Astrocyte (in vitro differentiated cells and primary cell): ENCODE data around the gene CHD3.

Experiments
- EZH2 ChIP-seq: IDR thresholded peaks from 2 replicates; pipeline ENCODE4 v1.6.1; 2012; ENCODE audit warnings: mild to moderate bottlenecking, low read length, inconsistent platforms; ENCODE audit not compliant: insufficient read depth
- TF ChIP-seq, protein P1 (sequence below): IDR thresholded peaks from 2 replicates; pipeline ENCODE4 v1.5.1; 2011; ENCODE audit warnings: low read depth, mild to moderate bottlenecking, inconsistent platforms, low read length, moderate library complexity; ENCODE audit not compliant: insufficient read depth

DNA sequence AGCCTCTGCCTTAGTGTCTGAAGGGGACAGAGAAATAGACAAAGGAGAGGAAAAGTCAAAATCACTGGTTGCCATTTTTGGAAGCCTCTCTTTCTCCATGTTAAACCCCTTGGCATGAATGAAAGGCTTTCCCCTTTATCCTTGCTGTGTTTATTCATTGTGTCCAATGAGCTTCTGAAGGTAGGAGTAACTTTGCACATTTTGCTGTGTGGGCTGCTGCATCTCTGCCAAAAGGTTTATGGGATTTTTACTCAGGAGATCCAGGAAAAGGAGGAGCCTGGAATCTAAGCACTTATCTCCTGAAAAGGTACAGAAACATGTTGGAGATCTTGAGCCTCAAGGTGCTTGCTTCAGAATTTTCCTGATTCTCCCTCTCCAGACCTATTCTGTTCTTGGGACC is 47.3 kb downstream of the CHD3 start:
- TF ChIP-seq, protein P1, sequence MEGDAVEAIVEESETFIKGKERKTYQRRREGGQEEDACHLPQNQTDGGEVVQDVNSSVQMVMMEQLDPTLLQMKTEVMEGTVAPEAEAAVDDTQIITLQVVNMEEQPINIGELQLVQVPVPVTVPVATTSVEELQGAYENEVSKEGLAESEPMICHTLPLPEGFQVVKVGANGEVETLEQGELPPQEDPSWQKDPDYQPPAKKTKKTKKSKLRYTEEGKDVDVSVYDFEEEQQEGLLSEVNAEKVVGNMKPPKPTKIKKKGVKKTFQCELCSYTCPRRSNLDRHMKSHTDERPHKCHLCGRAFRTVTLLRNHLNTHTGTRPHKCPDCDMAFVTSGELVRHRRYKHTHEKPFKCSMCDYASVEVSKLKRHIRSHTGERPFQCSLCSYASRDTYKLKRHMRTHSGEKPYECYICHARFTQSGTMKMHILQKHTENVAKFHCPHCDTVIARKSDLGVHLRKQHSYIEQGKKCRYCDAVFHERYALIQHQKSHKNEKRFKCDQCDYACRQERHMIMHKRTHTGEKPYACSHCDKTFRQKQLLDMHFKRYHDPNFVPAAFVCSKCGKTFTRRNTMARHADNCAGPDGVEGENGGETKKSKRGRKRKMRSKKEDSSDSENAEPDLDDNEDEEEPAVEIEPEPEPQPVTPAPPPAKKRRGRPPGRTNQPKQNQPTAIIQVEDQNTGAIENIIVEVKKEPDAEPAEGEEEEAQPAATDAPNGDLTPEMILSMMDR: no peak
- no peak for TF ChIP-seq EZH2
